GM12878 (cell line): ENCODE measurements around the gene ZNF32.

Experiments
- EGR1 ChIP-seq, 2 experiments: IDR thresholded peaks; 1 replicate in 1 of 2; 2 replicates in 1 of 2; pipeline ENCODE4 v1.6.1; 2011 to 2012; ENCODE audit warnings: low read depth in 2 of 2, low read length in 2 of 2, borderline replicate concordance in 1 of 2, mild to moderate bottlenecking in 1 of 2, moderate library complexity in 1 of 2
- EP300 ChIP-seq, 2 experiments: fragments of 150-350 bp in 1 of 2; IDR thresholded peaks; 2 replicates each; pipeline ENCODE4 v1.6.1; 2011 to 2012; ENCODE audit warnings: low read depth in 2 of 2, low read length in 2 of 2, borderline replicate concordance in 1 of 2, improper control_type of control experiment in 1 of 2, inconsistent platforms in 1 of 2; ENCODE audit not compliant: control insufficient read depth in 1 of 2
- EZH2 ChIP-seq: IDR thresholded peaks from 2 replicates; pipeline ENCODE4 v1.6.1; 2012; ENCODE audit warnings: low read depth, mild to moderate bottlenecking, control low read depth, inconsistent platforms, low read length, borderline replicate concordance; ENCODE audit not compliant: control insufficient read depth
- HDAC6 ChIP-seq: fragments of 200-600 bp; sonication (generic); IDR thresholded peaks from one replicate; pipeline ENCODE4 v1.8.0; 2017; ENCODE audit warnings: antibody characterized with exemption; ENCODE audit not compliant: unreplicated experiment
- HDGF ChIP-seq: fragments of 450-650 bp; IDR thresholded peaks from 2 replicates; pipeline ENCODE4 v1.6.1; 2016; ENCODE audit warnings: antibody characterized with exemption
- NFYB ChIP-seq: IDR thresholded peaks from 2 replicates; pipeline ENCODE4 v1.6.1; 2011; ENCODE audit warnings: low read depth, mild to moderate bottlenecking, low read length, improper control_type of control experiment, moderate library complexity; ENCODE audit not compliant: insufficient read depth
- RAD21 ChIP-seq: IDR thresholded peaks from 2 replicates; pipeline ENCODE4 v1.6.1; 2011; ENCODE audit warnings: mild to moderate bottlenecking, low read depth, low read length, moderate library complexity; ENCODE audit not compliant: insufficient read depth
- RUNX3 ChIP-seq: IDR thresholded peaks from 2 replicates; pipeline ENCODE4 v1.6.1; 2012; ENCODE audit warnings: low read length, inconsistent platforms
- SUZ12 ChIP-seq: fragments of 200-600 bp; sonication (generic); IDR thresholded peaks from one replicate; pipeline ENCODE4 v1.6.1; 2018; ENCODE audit warnings: antibody characterized with exemption, mild to moderate bottlenecking; ENCODE audit not compliant: unreplicated experiment
- TCF12 ChIP-seq: IDR thresholded peaks from 2 replicates; pipeline ENCODE4 v1.6.1; 2011; ENCODE audit warnings: low read depth, mild to moderate bottlenecking, low read length
- TF ChIP-seq, protein P1 (sequence below), 3 experiments: IDR thresholded peaks in 2 of 3; conservative IDR thresholded peaks in 1 of 3; 2 replicates each; pipeline ENCODE4 v1.5.1; 2011; ENCODE audit warnings: low read depth in 3 of 3, low read length in 3 of 3, mild to moderate bottlenecking in 3 of 3, control low read depth in 2 of 3, moderate library complexity in 2 of 3, inconsistent platforms in 1 of 3, mixed read lengths in 1 of 3; ENCODE audit not compliant: control insufficient read depth in 2 of 3, insufficient read depth in 1 of 3; ENCODE audit errors: extremely low read depth in 1 of 3
- TF ChIP-seq, protein P2 (sequence below): fragments of 150-350 bp; IDR thresholded peaks from 2 replicates; pipeline ENCODE4 v1.6.1; 2014; ENCODE audit warnings: mild to moderate bottlenecking, low read depth, low read length
- TF ChIP-seq, protein P3 (sequence below): IDR thresholded peaks from 2 replicates; pipeline ENCODE4 v1.6.1; 2012; ENCODE audit warnings: low read depth, low read length, improper control_type of control experiment

DNA sequence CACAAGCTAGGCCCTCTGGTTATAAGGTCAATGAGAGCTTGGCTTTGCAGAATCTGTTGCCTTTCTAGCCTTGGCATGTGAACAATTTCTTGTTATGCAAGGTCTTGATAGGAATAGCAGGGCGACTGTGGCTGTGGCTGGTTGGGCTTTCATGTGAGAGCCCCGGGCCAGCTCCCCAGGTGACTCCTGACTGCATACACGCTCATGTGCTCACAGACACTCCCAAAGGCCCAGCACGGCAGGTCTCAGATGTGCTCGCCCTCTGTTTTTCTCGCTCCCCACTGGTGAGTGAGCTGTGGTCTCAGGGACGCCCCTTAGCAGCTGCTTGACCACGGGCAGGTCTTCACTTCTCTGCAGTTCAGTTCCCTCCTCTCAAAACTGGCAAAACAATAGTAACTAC is 37.1 kb upstream of the ZNF32 start:
- TF ChIP-seq, protein P1, sequence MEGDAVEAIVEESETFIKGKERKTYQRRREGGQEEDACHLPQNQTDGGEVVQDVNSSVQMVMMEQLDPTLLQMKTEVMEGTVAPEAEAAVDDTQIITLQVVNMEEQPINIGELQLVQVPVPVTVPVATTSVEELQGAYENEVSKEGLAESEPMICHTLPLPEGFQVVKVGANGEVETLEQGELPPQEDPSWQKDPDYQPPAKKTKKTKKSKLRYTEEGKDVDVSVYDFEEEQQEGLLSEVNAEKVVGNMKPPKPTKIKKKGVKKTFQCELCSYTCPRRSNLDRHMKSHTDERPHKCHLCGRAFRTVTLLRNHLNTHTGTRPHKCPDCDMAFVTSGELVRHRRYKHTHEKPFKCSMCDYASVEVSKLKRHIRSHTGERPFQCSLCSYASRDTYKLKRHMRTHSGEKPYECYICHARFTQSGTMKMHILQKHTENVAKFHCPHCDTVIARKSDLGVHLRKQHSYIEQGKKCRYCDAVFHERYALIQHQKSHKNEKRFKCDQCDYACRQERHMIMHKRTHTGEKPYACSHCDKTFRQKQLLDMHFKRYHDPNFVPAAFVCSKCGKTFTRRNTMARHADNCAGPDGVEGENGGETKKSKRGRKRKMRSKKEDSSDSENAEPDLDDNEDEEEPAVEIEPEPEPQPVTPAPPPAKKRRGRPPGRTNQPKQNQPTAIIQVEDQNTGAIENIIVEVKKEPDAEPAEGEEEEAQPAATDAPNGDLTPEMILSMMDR (IDR thresholded peaks at IDR 0.05 in 2 of 3, conservative IDR thresholded peaks at IDR 0.05 in 1 of 3; ENCODE audit: control insufficient read depth in 2 of 3, extremely low read depth in 1 of 3, insufficient read depth in 1 of 3, low read depth in 3 of 3, low read length in 3 of 3) = no peak
- TF ChIP-seq TCF12 (no peak), EGR1 (IDR thresholded peaks at IDR 0.05; ENCODE audit: borderline replicate concordance in 1 of 2, low read depth in 2 of 2, low read length in 2 of 2) (no peak), EP300 (IDR thresholded peaks at IDR 0.05; ENCODE audit: borderline replicate concordance in 1 of 2, control insufficient read depth in 1 of 2, low read depth in 2 of 2, low read length in 2 of 2) (no peak), SUZ12 (no peak), NFYB (no peak), HDGF (no peak), RAD21 (no peak), RUNX3 (no peak), EZH2 (no peak), HDAC6 (no peak)
- TF ChIP-seq, protein P2, sequence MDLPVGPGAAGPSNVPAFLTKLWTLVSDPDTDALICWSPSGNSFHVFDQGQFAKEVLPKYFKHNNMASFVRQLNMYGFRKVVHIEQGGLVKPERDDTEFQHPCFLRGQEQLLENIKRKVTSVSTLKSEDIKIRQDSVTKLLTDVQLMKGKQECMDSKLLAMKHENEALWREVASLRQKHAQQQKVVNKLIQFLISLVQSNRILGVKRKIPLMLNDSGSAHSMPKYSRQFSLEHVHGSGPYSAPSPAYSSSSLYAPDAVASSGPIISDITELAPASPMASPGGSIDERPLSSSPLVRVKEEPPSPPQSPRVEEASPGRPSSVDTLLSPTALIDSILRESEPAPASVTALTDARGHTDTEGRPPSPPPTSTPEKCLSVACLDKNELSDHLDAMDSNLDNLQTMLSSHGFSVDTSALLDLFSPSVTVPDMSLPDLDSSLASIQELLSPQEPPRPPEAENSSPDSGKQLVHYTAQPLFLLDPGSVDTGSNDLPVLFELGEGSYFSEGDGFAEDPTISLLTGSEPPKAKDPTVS = no peak
- TF ChIP-seq, protein P3, sequence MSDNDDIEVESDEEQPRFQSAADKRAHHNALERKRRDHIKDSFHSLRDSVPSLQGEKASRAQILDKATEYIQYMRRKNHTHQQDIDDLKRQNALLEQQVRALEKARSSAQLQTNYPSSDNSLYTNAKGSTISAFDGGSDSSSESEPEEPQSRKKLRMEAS = no peak
